Loucy (cell line): ENCODE data around the gene KANK2.

Experiments used
- H2AFZ ChIP-seq: fragments of 200-600 bp; sonication (generic); 2 replicates; pipeline ENCODE4 v1.6.0; 2016; ENCODE audit warnings: antibody characterized with exemption, mild to moderate bottlenecking, low read length, moderate library complexity
- H3F3A ChIP-seq: fragments of 200-600 bp; 2 replicates; pipeline ENCODE4 v1.6.0; 2016; ENCODE audit warnings: antibody characterized with exemption, low read depth, mild to moderate bottlenecking
- H3K27me3 ChIP-seq: fragments of 200-600 bp; sonication (generic); 2 replicates; pipeline ENCODE4 v1.6.1; 2014; ENCODE audit warnings: low read length, mild to moderate bottlenecking; ENCODE audit not compliant: insufficient read depth, poor library complexity, severe bottlenecking
- H3K36me3 ChIP-seq: fragments of 200-600 bp; sonication (generic); 2 replicates; pipeline ENCODE4 v1.6.1; 2016; ENCODE audit warnings: low read length; ENCODE audit not compliant: insufficient read depth
- H3K4me1 ChIP-seq: fragments of 200-600 bp; sonication (generic); 2 replicates; pipeline ENCODE4 v1.5.1; 2014; ENCODE audit warnings: low read length, mild to moderate bottlenecking; ENCODE audit not compliant: insufficient read depth, poor library complexity, severe bottlenecking
- H3K4me2 ChIP-seq: fragments of 200-600 bp; sonication (generic); 2 replicates; pipeline ENCODE4 v1.6.0; 2014; ENCODE audit warnings: antibody characterized with exemption, low read length, low read depth, mild to moderate bottlenecking; ENCODE audit not compliant: poor library complexity, severe bottlenecking
- H3K4me3 ChIP-seq: fragments of 200-600 bp; sonication (generic); 2 replicates; pipeline ENCODE4 v1.5.1; 2014; ENCODE audit warnings: low read length, mild to moderate bottlenecking, mixed read lengths; ENCODE audit not compliant: poor library complexity, severe bottlenecking
- H3K79me2 ChIP-seq: fragments of 200-600 bp; sonication (generic); 2 replicates; pipeline ENCODE4 v1.6.1; 2014; ENCODE audit warnings: low read length; ENCODE audit not compliant: insufficient read depth
- H3K9ac ChIP-seq: fragments of 200-600 bp; sonication (generic); 2 replicates; pipeline ENCODE4 v1.6.0; 2014; ENCODE audit warnings: mild to moderate bottlenecking, low read depth, low read length, moderate library complexity; ENCODE audit not compliant: poor library complexity, severe bottlenecking
- H3K9me2 ChIP-seq: fragments of 200-600 bp; sonication (generic); replicated peaks from 2 replicates; pipeline ENCODE4 v1.6.1; 2016; ENCODE audit warnings: low read depth, low read length, mixed read lengths
- H3K9me3 ChIP-seq: fragments of 200-600 bp; sonication (generic); 2 replicates; pipeline ENCODE4 v1.6.1; 2014; ENCODE audit warnings: mild to moderate bottlenecking, antibody characterized with exemption, low read length, low read depth; ENCODE audit not compliant: insufficient read depth
- H4K20me1 ChIP-seq: fragments of 200-600 bp; sonication (generic); 2 replicates; pipeline ENCODE4 v1.6.0; 2014; ENCODE audit warnings: antibody characterized with exemption, low read length, mild to moderate bottlenecking; ENCODE audit not compliant: insufficient read depth, poor library complexity, severe bottlenecking
- CTCF ChIP-seq: fragments of 200-600 bp; sonication (generic); conservative IDR thresholded peaks from 2 replicates; pipeline ENCODE4 v1.5.1; 2014; ENCODE audit warnings: mild to moderate bottlenecking, antibody characterized with exemption, low read length
- EZH2phosphoT487 ChIP-seq: fragments of 200-600 bp; IDR thresholded peaks from 2 replicates; pipeline ENCODE4 v1.6.1; 2018; ENCODE audit warnings: antibody characterized with exemption, mild to moderate bottlenecking, moderate library complexity, borderline replicate concordance

Gene KANK2

GRCh38 chr19:11198175-11198534 lies 810 bp upstream of the KANK2 start:
- no peaks in the 10 kb centered on the region for H3K9me3 ChIP-seq
- no peak overlapping the region for H3K9ac ChIP-seq
- no peaks in the 10 kb centered on the region for H3K27me3 ChIP-seq
- H3K4me3 ChIP-seq, result peak overlapping the region; percentile 75
- peak overlapping the region; percentile 97 for H3K4me2 ChIP-seq
- no peaks in the 10 kb centered on the region for H3K9me2 ChIP-seq
- peaks cover 4% of the 10 kb centered on the region for H3K4me1 ChIP-seq
- TF ChIP-seq EZH2phosphoT487 (no peak), CTCF (no peak)
- no peaks in the 10 kb centered on the region for H4K20me1 ChIP-seq
- no peaks in the 10 kb centered on the region for H3K79me2 ChIP-seq
- H2AFZ ChIP-seq, result peak overlapping the region; percentile 98
- H3F3A ChIP-seq, result no peaks in the 10 kb centered on the region
- H3K36me3 ChIP-seq, result no peaks in the 10 kb centered on the region

- Histone ChIP-seq H3K4me2 (peak overlapping the region; percentile 97), H3K4me1 (peaks cover 4% of the 10 kb centered on the region)
Observed at GRCh38 chr19:11196406-11197287, 698 bp downstream of the KANK2 start.

DNA sequence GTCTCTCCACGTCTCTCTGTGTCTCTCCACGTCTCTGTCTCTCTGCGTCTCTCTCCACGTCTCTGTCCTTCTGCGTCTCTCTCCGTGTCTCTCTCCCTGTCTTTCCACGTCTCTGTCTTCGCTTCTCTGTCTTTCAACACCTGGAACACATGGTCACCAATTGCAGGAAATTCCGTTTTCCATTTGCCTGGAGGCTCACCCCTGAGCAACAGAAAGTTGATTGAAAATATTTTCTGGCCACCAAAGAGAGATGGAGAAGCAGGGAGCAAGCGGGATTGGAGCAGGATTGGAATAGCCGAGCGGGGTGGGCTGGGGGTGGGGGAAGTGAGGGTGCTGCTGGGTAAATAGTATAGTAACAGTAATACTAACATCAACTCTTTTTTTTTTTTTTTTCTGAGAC lies 1.7 kb downstream of the KANK2 start:
- Histone ChIP-seq H3K9ac (no peak overlapping the region), H3K4me2 (no peak overlapping the region), H3K4me3 (no peak overlapping the region), H3K27me3 (no peaks in the 10 kb centered on the region), H3K9me3 (no peaks in the 10 kb centered on the region), H3K79me2 (no peaks in the 10 kb centered on the region), H3K36me3 (no peaks in the 10 kb centered on the region), H2AFZ (no peak overlapping the region), H3K9me2 (no peaks in the 10 kb centered on the region), H3F3A (no peaks in the 10 kb centered on the region), H4K20me1 (no peaks in the 10 kb centered on the region), H3K4me1 (peaks cover 4% of the 10 kb centered on the region)
- TF ChIP-seq EZH2phosphoT487 (no peak), CTCF (no peak)

More at GRCh38 chr19:11196406-11197287, 698 bp downstream of the KANK2 start:
- Histone ChIP-seq H3K4me3 (peak overlapping the region; percentile 75), H4K20me1 (no peaks in the 10 kb centered on the region), H3K36me3 (no peaks in the 10 kb centered on the region), H3K9me3 (no peaks in the 10 kb centered on the region), H3F3A (no peaks in the 10 kb centered on the region), H2AFZ (peak overlapping the region; percentile 98), H3K27me3 (no peaks in the 10 kb centered on the region), H3K79me2 (no peaks in the 10 kb centered on the region), H3K9me2 (no peaks in the 10 kb centered on the region), H3K9ac (peak overlapping the region; percentile 74)
- TF ChIP-seq CTCF, result no peak
- no peak for TF ChIP-seq EZH2phosphoT487
